HepG2 (cell line): ENCODE results near the gene CCT6A. TPM values are rescaled to one million over a fixed set of nuclear protein-coding genes. Genes with fewer than 3 reads are reported as not detected.

Experiments used
- ASH2L ChIP-seq: fragments of 300-600, 200-600 bp; sonication (generic); IDR thresholded peaks from 2 replicates; pipeline ENCODE4 v1.7.0; 2017; ENCODE audit warnings: low read depth, mild to moderate bottlenecking, moderate library complexity, mixed read lengths, low read length; ENCODE audit not compliant: insufficient read length
- CEBPB ChIP-seq: IDR thresholded peaks from 2 replicates; pipeline ENCODE4 v1.6.1; 2011; ENCODE audit warnings: low read depth, low read length, improper control_type of control experiment, borderline replicate concordance
- FLYWCH1 ChIP-seq: sonication (generic); formaldehyde crosslinking; IDR thresholded peaks from 2 replicates; pipeline ENCODE4 v1.8.1; 2023; ENCODE audit warnings: mild to moderate bottlenecking, missing genetic modification reagents
- GATAD1 ChIP-seq: IDR thresholded peaks from 2 replicates; pipeline ENCODE4 v1.6.1; 2016; ENCODE audit warnings: missing genetic modification reagents, missing compliant biosample characterization
- HES4 ChIP-seq: sonication (generic); formaldehyde crosslinking; IDR thresholded peaks from 2 replicates; pipeline ENCODE4 v1.9.0; 2021; ENCODE audit warnings: mild to moderate bottlenecking, missing genetic modification reagents, borderline replicate concordance
- KDM1A ChIP-seq: IDR thresholded peaks from 2 replicates; pipeline ENCODE4 v1.6.1; 2016; ENCODE audit warnings: missing compliant biosample characterization
- KDM2A ChIP-seq: sonication (generic); formaldehyde crosslinking; IDR thresholded peaks from 2 replicates; pipeline ENCODE4 v1.4.0; 2020; ENCODE audit warnings: low read depth, missing genetic modification reagents, borderline replicate concordance
- MAFF ChIP-seq: IDR thresholded peaks from 2 replicates; pipeline ENCODE4 v1.6.1; 2011; ENCODE audit warnings: low read depth, low read length, improper control_type of control experiment
- MAFK ChIP-seq, 2 experiments: IDR thresholded peaks in 1 of 2; conservative IDR thresholded peaks in 1 of 2; 2 replicates each; pipeline ENCODE4 v1.6.1; 2011; ENCODE audit warnings: improper control_type of control experiment in 2 of 2, low read length in 2 of 2
- NFYC ChIP-seq: IDR thresholded peaks from 2 replicates; pipeline ENCODE4 v1.6.1; 2016; ENCODE audit warnings: missing genetic modification reagents, missing compliant biosample characterization
- PITX1 ChIP-seq: sonication (generic); formaldehyde crosslinking; IDR thresholded peaks from 2 replicates; pipeline ENCODE4 v1.5.1; 2020; ENCODE audit warnings: mild to moderate bottlenecking, missing genetic modification reagents
- PLSCR1 ChIP-seq: sonication (generic); formaldehyde crosslinking; IDR thresholded peaks from 2 replicates; pipeline ENCODE4 v1.5.0; 2020; ENCODE audit warnings: missing genetic modification reagents, mild to moderate bottlenecking, borderline replicate concordance
- POLR2A ChIP-seq, 2 experiments: IDR thresholded peaks; 2 replicates each; pipeline ENCODE4 v1.6.1; 2011; ENCODE audit warnings: low read depth in 2 of 2, low read length in 2 of 2, mild to moderate bottlenecking in 1 of 2, moderate library complexity in 1 of 2; ENCODE audit not compliant: insufficient read depth in 1 of 2
- PRPF4 ChIP-seq: fragments of 200-400 bp; formaldehyde crosslinking; IDR thresholded peaks from 2 replicates; pipeline ENCODE4 v1.6.1; 2016; ENCODE audit warnings: low read length, low read depth; ENCODE audit not compliant: poor library complexity, severe bottlenecking
- RBM22 ChIP-seq: fragments of 200-400 bp; formaldehyde crosslinking; optimal IDR thresholded peaks from 2 replicates; pipeline ENCODE3; 2017; ENCODE audit warnings: mild to moderate bottlenecking, low read length, moderate library complexity
- STAT5B ChIP-seq: sonication (generic); formaldehyde crosslinking; IDR thresholded peaks from 2 replicates; pipeline ENCODE4 v1.4.0; 2020; ENCODE audit warnings: missing genetic modification reagents
- TP53 ChIP-seq: sonication (generic); formaldehyde crosslinking; conservative IDR thresholded peaks from 2 replicates; pipeline ENCODE4 v1.4.0; 2020; ENCODE audit warnings: missing genetic modification reagents
- TRAFD1 ChIP-seq: sonication (generic); formaldehyde crosslinking; IDR thresholded peaks from 2 replicates; pipeline ENCODE4 v1.5.1; 2020; ENCODE audit warnings: missing genetic modification reagents, mild to moderate bottlenecking, borderline replicate concordance
- ZBTB38 ChIP-seq: sonication (generic); formaldehyde crosslinking; IDR thresholded peaks from 2 replicates; pipeline ENCODE4 v1.5.1; 2020; ENCODE audit warnings: mild to moderate bottlenecking, missing genetic modification reagents
- ZNF646 ChIP-seq: sonication (generic); formaldehyde crosslinking; IDR thresholded peaks from 2 replicates; pipeline ENCODE4 v1.9.0; 2021; ENCODE audit warnings: mild to moderate bottlenecking, missing genetic modification reagents
- ZNF674 ChIP-seq: sonication (generic); formaldehyde crosslinking; IDR thresholded peaks from 2 replicates; pipeline ENCODE4 v1.5.0; 2020; ENCODE audit warnings: low read depth, mild to moderate bottlenecking, missing genetic modification reagents
- ZNF724P ChIP-seq: sonication (generic); formaldehyde crosslinking; IDR thresholded peaks from 2 replicates; pipeline ENCODE4 v1.8.0; 2022; ENCODE audit warnings: missing genetic modification reagents, borderline replicate concordance
- polyA plus RNA-seq, 8 experiments: library from polyadenylated mRNA; depleted of rRNA in 3 of 8; stranded (reverse) in 7 of 8; unstranded in 1 of 8; fragments of >200 nt; fragmentation: Illumina TruSeq in 4 of 8; extraction: Trizol in 4 of 8; gene quantifications; 2 replicates each; pipeline versions ENCODE4 v1.2.1 to v1.2.3, GENCODE V29; 2011 to 2016; ENCODE audit warnings: low read depth in 4 of 8, missing spikeins in 1 of 8, mixed read lengths in 1 of 8; ENCODE audit not compliant: insufficient read depth in 1 of 8
- total RNA-seq, 5 experiments: library from RNA; depleted of rRNA; stranded (reverse); fragments of >200 nt; fragmentation: Illumina TruSeq; extraction: Trizol; gene quantifications; 2 replicates each; pipeline ENCODE4 v1.2.3, GENCODE V29; 2016; ENCODE audit warnings: low read depth in 1 of 5

CCT6A gene
- total and polyA plus RNA-seq, 2 of the 13 experiments (the other 11 are each of a cell fraction or from before 2014, with no cell fraction given) = 219 to 292 TPM

- TF ChIP-seq TRAFD1 = no peak
- TF ChIP-seq POLR2A (IDR thresholded peaks at IDR 0.05; ENCODE audit: insufficient read depth in 1 of 2, low read depth in 2 of 2, low read length in 2 of 2) = peak in 1 of 2 experiments; percentile 47; a peak in 1 of 4 replicates
- TF ChIP-seq KDM2A (CRISPR knock-in tag) = peak; percentile 39; the same call in 1 of the 2 replicates
- no peak for TF ChIP-seq ZNF674 (CRISPR knock-in tag)
- TF ChIP-seq STAT5B (CRISPR knock-in tag) = no peak
- TF ChIP-seq TP53 (CRISPR knock-in tag) = 0 out of 2 replicates have a peak, but pooled peaks have one; percentile 30
- 0 out of 2 replicates have a peak, but pooled peaks have one; percentile 11 for TF ChIP-seq MAFF
- no peak for TF ChIP-seq FLYWCH1 (CRISPR knock-in tag)
- no peak for TF ChIP-seq PLSCR1
- TF ChIP-seq ZBTB38 (CRISPR knock-in tag) = peak; percentile 81
- peak; percentile 53 for TF ChIP-seq RBM22
- no peak for TF ChIP-seq GATAD1
- TF ChIP-seq ZNF724P (CRISPR knock-in tag) = no peak
- TF ChIP-seq CEBPB = peak; percentile 52
- TF ChIP-seq NFYC = no peak
- TF ChIP-seq ASH2L = no peak
- 0 out of 4 replicates have a peak, but pooled peaks of 1 of the 2 experiments have one; percentile 7 for TF ChIP-seq MAFK (conservative IDR thresholded peaks at IDR 0.05 in 1 of 2, IDR thresholded peaks at IDR 0.05 in 1 of 2; ENCODE audit: low read length in 2 of 2)
- TF ChIP-seq PITX1 (CRISPR knock-in tag) = no peak
- TF ChIP-seq ZNF646 (CRISPR knock-in tag) = no peak
- no peak for TF ChIP-seq HES4 (CRISPR knock-in tag)
- no peak for TF ChIP-seq PRPF4
- no peak for TF ChIP-seq KDM1A (CRISPR knock-in tag)
Observed at GRCh38 chr7:56009695-56010094, 41.9 kb upstream of the CCT6A start (continued).
